ENCODE measurements around the gene HS1BP3. TPM values are rescaled to one million over a fixed set of nuclear protein-coding genes. Genes with fewer than 3 reads are reported as not detected.

Gene HS1BP3
- polyA plus RNA-seq, 2 of the 4 experiments (the other 2 are of a cell fraction), result 12.4 to 23.5 TPM

DNA sequence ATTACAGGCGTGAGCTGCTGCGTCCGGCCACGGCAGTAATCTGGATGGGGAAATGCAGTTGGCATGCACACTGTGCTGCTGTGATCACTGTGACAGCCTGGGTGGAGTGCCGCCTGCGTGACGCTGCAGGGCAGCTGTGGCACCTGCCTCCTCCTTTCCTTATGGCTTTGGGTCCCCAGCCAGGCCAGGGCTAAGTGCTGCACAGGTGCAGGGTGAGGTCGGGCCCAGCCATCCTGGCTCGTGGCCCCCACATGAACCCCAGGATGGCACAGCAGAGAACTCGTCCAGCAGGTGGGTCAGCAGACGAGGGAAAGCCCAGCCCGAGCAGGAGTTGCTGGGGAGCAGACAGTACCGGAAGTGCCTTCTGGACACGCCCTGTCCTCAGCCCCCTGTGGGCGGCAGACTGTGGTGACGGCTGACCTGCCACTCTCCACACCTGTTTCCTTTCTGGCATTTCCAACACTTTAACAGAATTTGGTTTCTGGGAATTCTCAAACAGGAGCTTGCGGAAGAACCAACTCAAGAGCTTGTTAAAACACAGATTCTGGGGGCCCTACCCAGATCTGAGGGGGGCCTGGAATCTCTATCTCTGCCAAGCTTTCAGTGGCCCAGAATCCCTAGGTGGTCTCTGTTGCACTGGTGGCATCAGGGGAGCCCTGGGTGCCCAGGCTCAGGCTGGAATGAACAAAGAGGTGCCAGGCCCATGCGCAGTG lies 16.9 kb downstream of the HS1BP3 start:
- no peak overlapping the region for H3K4me2 ChIP-seq
- ChIA-PET POLR2A (interaction anchor here (0.6 to 6.6 kb wide), 4 partner anchors 184 to 242 kb away, joined by 5 to 102 read pairs (median 6); partner anchors contain the start of gene RHOB), CTCF (interaction anchor here (0.9 to 17.8 kb wide), 29 partner anchors 8 to 329 kb away, joined by 3 to 355 read pairs (median 7); partner anchors contain the start of genes HS1BP3 and RHOB)
- TF ChIP-seq CEBPB (IDR thresholded peaks at IDR 0.05), result no peak
- no peak for TF ChIP-seq ZFP36 (IDR thresholded peaks at IDR 0.05; ENCODE audit: borderline replicate concordance, partially characterized antibody)
- TF ChIP-seq HDAC2 (IDR thresholded peaks at IDR 0.05), result no peak
- TF ChIP-seq, protein P1, sequence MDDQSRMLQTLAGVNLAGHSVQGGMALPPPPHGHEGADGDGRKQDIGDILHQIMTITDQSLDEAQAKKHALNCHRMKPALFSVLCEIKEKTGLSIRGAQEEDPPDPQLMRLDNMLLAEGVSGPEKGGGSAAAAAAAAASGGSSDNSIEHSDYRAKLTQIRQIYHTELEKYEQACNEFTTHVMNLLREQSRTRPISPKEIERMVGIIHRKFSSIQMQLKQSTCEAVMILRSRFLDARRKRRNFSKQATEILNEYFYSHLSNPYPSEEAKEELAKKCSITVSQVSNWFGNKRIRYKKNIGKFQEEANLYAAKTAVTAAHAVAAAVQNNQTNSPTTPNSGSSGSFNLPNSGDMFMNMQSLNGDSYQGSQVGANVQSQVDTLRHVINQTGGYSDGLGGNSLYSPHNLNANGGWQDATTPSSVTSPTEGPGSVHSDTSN (IDR thresholded peaks at IDR 0.05), result no peak
- TF ChIP-seq ZC3H11A (IDR thresholded peaks at IDR 0.05), result no peak
- TF ChIP-seq EHF (CRISPR knock-in tag; IDR thresholded peaks at IDR 0.05), result no peak
- TF ChIP-seq EP300 (IDR thresholded peaks at IDR 0.05), result no peak
- TF ChIP-seq, protein P2, sequence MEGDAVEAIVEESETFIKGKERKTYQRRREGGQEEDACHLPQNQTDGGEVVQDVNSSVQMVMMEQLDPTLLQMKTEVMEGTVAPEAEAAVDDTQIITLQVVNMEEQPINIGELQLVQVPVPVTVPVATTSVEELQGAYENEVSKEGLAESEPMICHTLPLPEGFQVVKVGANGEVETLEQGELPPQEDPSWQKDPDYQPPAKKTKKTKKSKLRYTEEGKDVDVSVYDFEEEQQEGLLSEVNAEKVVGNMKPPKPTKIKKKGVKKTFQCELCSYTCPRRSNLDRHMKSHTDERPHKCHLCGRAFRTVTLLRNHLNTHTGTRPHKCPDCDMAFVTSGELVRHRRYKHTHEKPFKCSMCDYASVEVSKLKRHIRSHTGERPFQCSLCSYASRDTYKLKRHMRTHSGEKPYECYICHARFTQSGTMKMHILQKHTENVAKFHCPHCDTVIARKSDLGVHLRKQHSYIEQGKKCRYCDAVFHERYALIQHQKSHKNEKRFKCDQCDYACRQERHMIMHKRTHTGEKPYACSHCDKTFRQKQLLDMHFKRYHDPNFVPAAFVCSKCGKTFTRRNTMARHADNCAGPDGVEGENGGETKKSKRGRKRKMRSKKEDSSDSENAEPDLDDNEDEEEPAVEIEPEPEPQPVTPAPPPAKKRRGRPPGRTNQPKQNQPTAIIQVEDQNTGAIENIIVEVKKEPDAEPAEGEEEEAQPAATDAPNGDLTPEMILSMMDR (IDR thresholded peaks at IDR 0.05), result no peak
- no peak for TF ChIP-seq PHF8 (IDR thresholded peaks at IDR 0.05; ENCODE audit: borderline replicate concordance, low read depth)
- no peak for TF ChIP-seq ESRRA (IDR thresholded peaks at IDR 0.05; ENCODE audit: borderline replicate concordance, low read length)
- TF ChIP-seq POLR2AphosphoS2 (conservative IDR thresholded peaks at IDR 0.05; ENCODE audit: low read length), result no peak
- no peak for TF ChIP-seq CBX2 (IDR thresholded peaks at IDR 0.05; ENCODE audit: borderline replicate concordance, low read depth)
- no peak for TF ChIP-seq BHLHE40 (IDR thresholded peaks at IDR 0.05; ENCODE audit: low read depth, low read length)
- no peak for TF ChIP-seq HOXA7 (CRISPR knock-in tag; IDR thresholded peaks at IDR 0.05)
- TF ChIP-seq TFCP2L1 (CRISPR knock-in tag; IDR thresholded peaks at IDR 0.05), result no peak
- TF ChIP-seq TP53 (CRISPR knock-in tag; IDR thresholded peaks at IDR 0.05), result no peak
- no peak for TF ChIP-seq CHD2 (IDR thresholded peaks at IDR 0.05; ENCODE audit: low read length, partially characterized antibody)
- TF ChIP-seq, protein P3, sequence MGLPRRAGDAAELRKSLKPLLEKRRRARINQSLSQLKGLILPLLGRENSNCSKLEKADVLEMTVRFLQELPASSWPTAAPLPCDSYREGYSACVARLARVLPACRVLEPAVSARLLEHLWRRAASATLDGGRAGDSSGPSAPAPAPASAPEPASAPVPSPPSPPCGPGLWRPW (IDR thresholded peaks at IDR 0.05), result no peak
- no peak for TF ChIP-seq JUNB (IDR thresholded peaks at IDR 0.05)
- TF ChIP-seq FOXS1 (CRISPR knock-in tag; IDR thresholded peaks at IDR 0.05), result no peak
- ATAC-seq (no peak), DNase-seq (ENCODE audit: low read depth in 1 of 2, low spot score in 1 of 2) (no peak), FAIRE-seq (no peak)
- WGBS (ENCODE audit: missing lambda C conversion rate), result 88% methylated on average over 18 of the region's 18 CpGs
- H3K4me3 ChIP-seq, result no peak overlapping the region
- peak overlapping the region; percentile 50 to 75; a peak in 4 of 6 replicates for H3K27ac ChIP-seq
- H3K9me3 ChIP-seq, result no peaks in the 10 kb centered on the region
- peaks cover 21% of the 10 kb centered on the region for H3K4me1 ChIP-seq

DNA sequence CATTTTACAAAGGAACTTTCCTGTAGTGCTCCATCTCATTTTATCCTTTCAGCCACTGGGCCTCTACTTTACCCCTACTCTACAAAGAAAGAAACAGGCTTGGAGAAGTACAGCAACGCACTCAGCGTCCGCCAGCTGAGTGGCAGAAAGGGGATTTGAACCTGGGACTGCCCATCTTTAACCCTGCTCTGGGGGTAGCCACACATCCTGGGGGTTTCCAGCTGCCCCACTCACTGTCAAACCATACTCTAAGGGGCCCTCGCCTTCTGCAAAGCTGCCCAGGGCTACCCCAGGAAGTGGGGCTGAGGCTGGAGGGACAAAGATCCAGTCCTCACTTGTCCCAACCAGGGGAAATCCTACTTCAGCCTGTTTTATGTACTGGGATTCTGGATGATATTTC lies 17.9 kb downstream of the HS1BP3 start:
- Histone ChIP-seq H3K27ac (no peak overlapping the region), H3K9me3 (no peaks in the 10 kb centered on the region), H3K4me3 (no peak overlapping the region), H3K4me2 (no peak overlapping the region), H3K4me1 (peaks cover 21% of the 10 kb centered on the region)
- FAIRE-seq (no peak), ATAC-seq (no peak), DNase-seq (ENCODE audit: low read depth in 1 of 2, low spot score in 1 of 2) (no peak)
- TF ChIP-seq, protein P4, sequence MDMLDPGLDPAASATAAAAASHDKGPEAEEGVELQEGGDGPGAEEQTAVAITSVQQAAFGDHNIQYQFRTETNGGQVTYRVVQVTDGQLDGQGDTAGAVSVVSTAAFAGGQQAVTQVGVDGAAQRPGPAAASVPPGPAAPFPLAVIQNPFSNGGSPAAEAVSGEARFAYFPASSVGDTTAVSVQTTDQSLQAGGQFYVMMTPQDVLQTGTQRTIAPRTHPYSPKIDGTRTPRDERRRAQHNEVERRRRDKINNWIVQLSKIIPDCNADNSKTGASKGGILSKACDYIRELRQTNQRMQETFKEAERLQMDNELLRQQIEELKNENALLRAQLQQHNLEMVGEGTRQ (IDR thresholded peaks at IDR 0.05), result no peak
- TF ChIP-seq ZC3H11A (IDR thresholded peaks at IDR 0.05) (no peak), JUNB (IDR thresholded peaks at IDR 0.05) (no peak), RNF2 (IDR thresholded peaks at IDR 0.05; ENCODE audit: borderline replicate concordance, low read depth) (no peak), ZSCAN20 (CRISPR knock-in tag; IDR thresholded peaks at IDR 0.05) (no peak), RAD21 (conservative IDR thresholded peaks at IDR 0.05 in 1 of 2, IDR thresholded peaks at IDR 0.05 in 1 of 2) (no peak), FOXS1 (CRISPR knock-in tag; IDR thresholded peaks at IDR 0.05) (no peak)
- TF ChIP-seq, protein P5, sequence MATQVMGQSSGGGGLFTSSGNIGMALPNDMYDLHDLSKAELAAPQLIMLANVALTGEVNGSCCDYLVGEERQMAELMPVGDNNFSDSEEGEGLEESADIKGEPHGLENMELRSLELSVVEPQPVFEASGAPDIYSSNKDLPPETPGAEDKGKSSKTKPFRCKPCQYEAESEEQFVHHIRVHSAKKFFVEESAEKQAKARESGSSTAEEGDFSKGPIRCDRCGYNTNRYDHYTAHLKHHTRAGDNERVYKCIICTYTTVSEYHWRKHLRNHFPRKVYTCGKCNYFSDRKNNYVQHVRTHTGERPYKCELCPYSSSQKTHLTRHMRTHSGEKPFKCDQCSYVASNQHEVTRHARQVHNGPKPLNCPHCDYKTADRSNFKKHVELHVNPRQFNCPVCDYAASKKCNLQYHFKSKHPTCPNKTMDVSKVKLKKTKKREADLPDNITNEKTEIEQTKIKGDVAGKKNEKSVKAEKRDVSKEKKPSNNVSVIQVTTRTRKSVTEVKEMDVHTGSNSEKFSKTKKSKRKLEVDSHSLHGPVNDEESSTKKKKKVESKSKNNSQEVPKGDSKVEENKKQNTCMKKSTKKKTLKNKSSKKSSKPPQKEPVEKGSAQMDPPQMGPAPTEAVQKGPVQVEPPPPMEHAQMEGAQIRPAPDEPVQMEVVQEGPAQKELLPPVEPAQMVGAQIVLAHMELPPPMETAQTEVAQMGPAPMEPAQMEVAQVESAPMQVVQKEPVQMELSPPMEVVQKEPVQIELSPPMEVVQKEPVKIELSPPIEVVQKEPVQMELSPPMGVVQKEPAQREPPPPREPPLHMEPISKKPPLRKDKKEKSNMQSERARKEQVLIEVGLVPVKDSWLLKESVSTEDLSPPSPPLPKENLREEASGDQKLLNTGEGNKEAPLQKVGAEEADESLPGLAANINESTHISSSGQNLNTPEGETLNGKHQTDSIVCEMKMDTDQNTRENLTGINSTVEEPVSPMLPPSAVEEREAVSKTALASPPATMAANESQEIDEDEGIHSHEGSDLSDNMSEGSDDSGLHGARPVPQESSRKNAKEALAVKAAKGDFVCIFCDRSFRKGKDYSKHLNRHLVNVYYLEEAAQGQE (IDR thresholded peaks at IDR 0.05), result no peak
- TF ChIP-seq, protein P6, sequence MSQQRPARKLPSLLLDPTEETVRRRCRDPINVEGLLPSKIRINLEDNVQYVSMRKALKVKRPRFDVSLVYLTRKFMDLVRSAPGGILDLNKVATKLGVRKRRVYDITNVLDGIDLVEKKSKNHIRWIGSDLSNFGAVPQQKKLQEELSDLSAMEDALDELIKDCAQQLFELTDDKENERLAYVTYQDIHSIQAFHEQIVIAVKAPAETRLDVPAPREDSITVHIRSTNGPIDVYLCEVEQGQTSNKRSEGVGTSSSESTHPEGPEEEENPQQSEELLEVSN (IDR thresholded peaks at IDR 0.05; ENCODE audit: borderline replicate concordance, low read depth), result no peak
- TF ChIP-seq, protein P3 (IDR thresholded peaks at IDR 0.05), result no peak
- CTCF ChIA-PET, result interaction anchor here (1.3 to 17.8 kb wide), 8 partner anchors 11 to 236 kb away, joined by 4 to 355 read pairs (median 58); partner anchors contain the start of genes HS1BP3 and RHOB
- WGBS (ENCODE audit: missing lambda C conversion rate), result 100% methylated on average over 4 of the region's 4 CpGs
- POLR2A ChIA-PET, result interaction anchor here (6.6 kb wide), 1 partner anchor 185 kb away, joined by 102 read pairs; the partner anchor contains the start of gene RHOB

Data from A549 (cell line).